Tibial nerve (tissue), 4 donors: Measurements from ENCODE around the gene UBR4. TPM values are rescaled to one million over a fixed set of nuclear protein-coding genes. Genes with fewer than 3 reads are reported as not detected.

Experiments used
- DNase-seq, 2 donors: peaks; one replicate each; pipeline ENCODE4 v3.0.0-alpha.2; 2019; ENCODE audit warnings: low spot score in 2 of 2
- H3K27ac ChIP-seq, 4 donors: fragments of 200-600 bp; sonication (generic) in 3 of 4; one replicate each; pipeline ENCODE4 v1.5.1; 2017 to 2019; ENCODE audit warnings: mild to moderate bottlenecking in 1 of 4
- H3K27me3 ChIP-seq, 2 donors: fragments of 200-600 bp; sonication (generic) in 1 of 2; one replicate each; pipeline versions ENCODE4 v1.5.1 to v1.6.0; 2017 to 2019
- H3K36me3 ChIP-seq, 3 donors: fragments of 200-600 bp; sonication (generic); one replicate each; pipeline ENCODE4 v1.5.1; 2018 to 2019
- H3K4me1 ChIP-seq, 4 donors: fragments of 200-600 bp; sonication (generic) in 3 of 4; one replicate each; pipeline ENCODE4 v1.5.1; 2017 to 2019
- H3K4me3 ChIP-seq, 4 donors: fragments of 200-600 bp; sonication (generic) in 3 of 4; one replicate each; pipeline ENCODE4 v1.5.1; 2017 to 2019; ENCODE audit warnings: mild to moderate bottlenecking in 1 of 4, moderate library complexity in 1 of 4
- H3K9me3 ChIP-seq, 4 donors: fragments of 200-600 bp; sonication (generic) in 3 of 4; one replicate each; pipeline ENCODE4 v1.5.1; 2017 to 2019
- EP300 ChIP-seq, 2 donors: sonication (generic); formaldehyde crosslinking; IDR thresholded peaks; one replicate each; pipeline ENCODE4 v1.6.1; 2017; ENCODE audit warnings: antibody characterized with exemption in 2 of 2, mild to moderate bottlenecking in 1 of 2
- POLR2A ChIP-seq, 2 donors: fragments of 450-650 bp; IDR thresholded peaks; one replicate each; pipeline ENCODE4 v1.6.1; 2017; ENCODE audit warnings: antibody characterized with exemption in 2 of 2, mild to moderate bottlenecking in 2 of 2, moderate library complexity in 2 of 2
- WGBS, 2 donors: methylation state at CpG; one replicate each; pipeline ENCODE4 v1.1.5; 2018; 5-methylcytosine and 5-hydroxymethylcytosine counted together
- total RNA-seq, 4 donors: library from RNA; depleted of rRNA; stranded (reverse); fragments of >200 nt; gene quantifications; one replicate each; pipeline ENCODE4 v1.1.0, GENCODE V29; 2016
- TF ChIP-seq, protein P1 (sequence below), 5 experiments: fragments of 200-600 bp in 3 of 5; fragments of 450-650 bp in 2 of 5; sonication (generic) in 3 of 5; IDR thresholded peaks; one replicate each; pipeline ENCODE4 v1.5.1; 2016 to 2019; ENCODE audit warnings: antibody characterized with exemption in 5 of 5, mild to moderate bottlenecking in 3 of 5, moderate library complexity in 2 of 5

UBR4 gene
- total RNA-seq, 4 donors from 2014 or later = 107 to 190 (median 142) TPM

DNA sequence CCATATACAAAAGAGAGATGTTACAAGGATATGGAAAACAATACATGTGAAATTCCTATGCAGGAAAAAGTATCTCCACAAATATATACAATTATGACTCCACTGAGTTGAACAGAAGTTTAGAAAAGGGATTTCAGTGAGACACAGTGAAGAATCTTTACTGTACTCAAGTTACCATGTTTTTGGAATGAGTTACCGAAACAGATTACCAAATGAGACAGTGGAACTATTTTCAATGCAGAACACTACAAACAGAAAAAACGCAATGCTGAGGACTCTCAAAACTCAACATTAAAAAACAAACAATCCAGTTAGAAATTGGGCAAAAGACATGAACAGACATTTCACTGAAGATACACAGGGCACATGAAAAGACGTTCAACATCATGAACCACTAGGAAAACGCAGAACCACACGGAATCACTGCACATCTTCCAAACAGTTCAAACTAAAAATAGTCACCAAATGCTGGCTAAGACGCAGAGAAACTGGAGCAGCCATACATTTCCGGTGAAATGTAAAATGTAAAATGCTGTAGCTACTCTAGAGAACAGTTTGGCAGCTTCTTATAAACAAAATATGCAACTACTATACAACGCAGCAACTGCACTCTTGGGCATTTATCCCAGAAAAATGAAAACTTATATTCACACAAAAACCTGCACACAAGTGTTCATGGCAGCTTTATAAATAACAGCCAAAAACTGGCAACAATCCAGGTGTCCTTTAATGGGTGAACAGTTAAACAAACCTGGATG, 118.7 kb downstream of the UBR4 start:
- no peak for TF ChIP-seq POLR2A (IDR thresholded peaks at IDR 0.05)
- TF ChIP-seq, protein P1, sequence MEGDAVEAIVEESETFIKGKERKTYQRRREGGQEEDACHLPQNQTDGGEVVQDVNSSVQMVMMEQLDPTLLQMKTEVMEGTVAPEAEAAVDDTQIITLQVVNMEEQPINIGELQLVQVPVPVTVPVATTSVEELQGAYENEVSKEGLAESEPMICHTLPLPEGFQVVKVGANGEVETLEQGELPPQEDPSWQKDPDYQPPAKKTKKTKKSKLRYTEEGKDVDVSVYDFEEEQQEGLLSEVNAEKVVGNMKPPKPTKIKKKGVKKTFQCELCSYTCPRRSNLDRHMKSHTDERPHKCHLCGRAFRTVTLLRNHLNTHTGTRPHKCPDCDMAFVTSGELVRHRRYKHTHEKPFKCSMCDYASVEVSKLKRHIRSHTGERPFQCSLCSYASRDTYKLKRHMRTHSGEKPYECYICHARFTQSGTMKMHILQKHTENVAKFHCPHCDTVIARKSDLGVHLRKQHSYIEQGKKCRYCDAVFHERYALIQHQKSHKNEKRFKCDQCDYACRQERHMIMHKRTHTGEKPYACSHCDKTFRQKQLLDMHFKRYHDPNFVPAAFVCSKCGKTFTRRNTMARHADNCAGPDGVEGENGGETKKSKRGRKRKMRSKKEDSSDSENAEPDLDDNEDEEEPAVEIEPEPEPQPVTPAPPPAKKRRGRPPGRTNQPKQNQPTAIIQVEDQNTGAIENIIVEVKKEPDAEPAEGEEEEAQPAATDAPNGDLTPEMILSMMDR (IDR thresholded peaks at IDR 0.05) = no peak
- no peak for TF ChIP-seq EP300 (IDR thresholded peaks at IDR 0.05)
- Histone ChIP-seq H3K4me1 (peaks cover 0 to 6% (median 0%) of the 10 kb centered on the region in 4 donors), H3K27ac (no peak overlapping the region), H3K27me3 (no peaks in the 10 kb centered on the region), H3K9me3 (no peaks in the 10 kb centered on the region), H3K36me3 (peaks cover 8 to 100% (median 55%) of the 10 kb centered on the region in 3 donors), H3K4me3 (no peak overlapping the region)
- 63 to 65% methylated on average over 8 of the region's 8 CpGs for WGBS, 2 donors
- no peak for DNase-seq

DNA sequence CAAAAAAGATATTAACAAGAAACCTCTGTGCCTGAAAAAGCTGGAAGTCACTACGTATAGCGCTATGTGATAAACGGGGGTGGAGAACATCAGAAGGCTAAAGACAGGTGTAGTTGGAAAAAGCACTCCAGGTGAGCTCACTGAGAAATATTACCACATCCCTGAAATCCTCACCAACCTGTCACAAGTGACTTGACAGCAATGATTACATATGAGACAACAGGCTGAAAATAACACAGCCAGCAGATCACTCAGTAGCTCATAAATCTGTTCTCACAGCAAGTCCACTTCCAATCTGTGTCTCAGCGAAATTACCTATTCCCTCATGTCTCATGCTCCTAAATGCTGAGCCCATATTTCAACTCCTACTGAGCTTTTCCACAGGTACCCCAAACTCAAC, 120.5 kb downstream of the UBR4 start:
- Histone ChIP-seq H3K4me1 (peaks cover 0 to 6% (median 0%) of the 10 kb centered on the region in 4 donors), H3K36me3 (peaks cover 6 to 100% (median 43%) of the 10 kb centered on the region in 3 donors), H3K9me3 (no peaks in the 10 kb centered on the region), H3K27ac (no peak overlapping the region), H3K27me3 (no peaks in the 10 kb centered on the region), H3K4me3 (no peak overlapping the region)
- no peak for TF ChIP-seq POLR2A (IDR thresholded peaks at IDR 0.05)
- TF ChIP-seq EP300 (IDR thresholded peaks at IDR 0.05) = no peak
- TF ChIP-seq, protein P1 (IDR thresholded peaks at IDR 0.05) = no peak
- 92 to 93% methylated on average over 4 of the region's 4 CpGs for WGBS, 2 donors
- no peak for DNase-seq

DNA sequence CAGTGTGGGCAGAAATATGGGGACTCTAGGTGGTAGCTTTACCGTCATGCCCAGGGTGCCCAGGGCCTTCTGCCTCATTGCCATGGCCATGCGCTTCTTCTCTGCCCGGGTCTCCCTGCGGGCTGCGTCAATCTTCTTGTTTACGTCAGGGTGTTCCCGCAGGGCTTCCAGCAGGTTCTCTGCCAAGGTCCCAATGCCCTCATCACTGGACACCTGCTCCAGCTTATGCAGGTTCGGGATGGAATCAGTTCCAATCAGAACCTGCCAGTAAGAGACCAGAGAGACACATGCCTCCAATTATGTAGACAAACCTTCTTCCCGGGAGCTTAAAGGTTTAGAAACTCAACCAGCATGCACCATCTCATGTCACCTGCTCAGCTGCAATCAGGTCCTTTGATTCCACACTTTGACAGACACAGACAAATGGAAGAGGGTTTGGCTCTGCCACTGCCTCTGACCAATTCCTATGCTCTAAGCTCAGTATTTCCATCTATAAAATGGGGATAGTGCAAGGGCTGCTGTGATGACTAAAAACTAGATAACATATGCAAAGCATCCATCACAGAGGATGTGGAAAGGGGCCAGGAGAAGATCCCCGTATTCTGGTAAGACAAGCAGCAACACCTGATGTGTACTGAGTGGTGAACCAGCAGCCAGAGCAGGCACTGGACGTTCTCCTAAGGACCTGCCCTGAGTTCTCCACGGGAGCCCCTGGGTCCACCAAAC, 121.2 kb downstream of the UBR4 start:
- Histone ChIP-seq H3K36me3 (peaks cover 6 to 100% (median 43%) of the 10 kb centered on the region in 3 donors), H3K9me3 (no peaks in the 10 kb centered on the region)

DNA sequence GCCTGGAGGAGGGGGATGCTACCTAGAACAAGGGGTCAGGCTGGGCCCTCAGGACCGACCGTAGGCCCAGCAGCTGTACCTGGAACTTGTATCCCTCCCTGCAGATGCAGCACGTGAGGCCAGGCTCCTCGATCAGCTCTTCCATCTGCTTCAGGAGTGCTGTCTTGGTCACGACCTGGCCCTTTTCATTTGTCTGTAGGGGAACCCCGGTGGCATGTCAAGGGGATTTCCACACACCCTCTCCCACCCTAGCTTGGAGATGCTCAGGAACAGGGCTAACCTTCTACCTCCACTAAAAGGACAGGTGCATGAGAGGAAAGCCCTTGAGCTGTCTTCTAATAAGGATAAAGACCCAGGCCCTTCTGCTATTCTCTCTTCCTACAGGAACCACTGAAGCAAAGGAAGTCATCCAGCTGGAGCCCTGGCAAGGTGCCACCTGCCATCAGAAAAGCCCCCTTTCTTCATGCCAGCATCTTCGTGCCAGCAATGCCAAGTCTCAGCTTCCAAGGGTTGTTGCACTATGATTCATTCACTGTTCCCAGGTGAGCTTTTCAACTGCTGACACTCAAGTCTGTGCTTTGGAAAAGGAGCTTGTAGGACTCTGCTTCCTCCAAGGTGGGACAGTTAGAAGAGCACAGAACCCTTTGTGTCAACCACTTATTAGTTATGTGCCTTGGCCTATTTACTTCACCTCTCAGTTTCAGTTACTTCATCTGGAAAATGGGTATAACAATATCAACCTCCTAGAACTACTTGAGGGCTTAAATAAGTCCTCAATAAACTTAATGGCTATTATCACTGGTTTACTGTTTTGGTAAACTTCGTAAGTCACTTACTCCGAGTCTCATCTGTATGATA, 122.1 kb downstream of the UBR4 start:
- peaks cover 0 to 6% (median 0%) of the 10 kb centered on the region in 4 donors for H3K4me1 ChIP-seq
- no peak overlapping the region for H3K4me3 ChIP-seq
- peaks cover 4 to 100% (median 38%) of the 10 kb centered on the region in 3 donors for H3K36me3 ChIP-seq
- TF ChIP-seq POLR2A (IDR thresholded peaks at IDR 0.05) = no peak
- TF ChIP-seq, protein P1 (IDR thresholded peaks at IDR 0.05) = no peak
- no peak for TF ChIP-seq EP300 (IDR thresholded peaks at IDR 0.05)
- H3K27ac ChIP-seq = no peak overlapping the region
- WGBS, 2 donors = 73 to 82% methylated on average over 9 of the region's 9 CpGs
- H3K9me3 ChIP-seq = no peaks in the 10 kb centered on the region
- H3K27me3 ChIP-seq = no peaks in the 10 kb centered on the region
- no peak for DNase-seq

More for the DNA sequence above, 121.2 kb downstream of the UBR4 start:
- no peaks in the 10 kb centered on the region for H3K27me3 ChIP-seq
- H3K4me3 ChIP-seq = no peak overlapping the region
- 93 to 95% methylated on average over 12 of the region's 12 CpGs for WGBS, 2 donors
- H3K27ac ChIP-seq = no peak overlapping the region
- H3K4me1 ChIP-seq = peaks cover 0 to 6% (median 0%) of the 10 kb centered on the region in 4 donors
- DNase-seq = no peak
- TF ChIP-seq POLR2A (IDR thresholded peaks at IDR 0.05) = no peak

DNA sequence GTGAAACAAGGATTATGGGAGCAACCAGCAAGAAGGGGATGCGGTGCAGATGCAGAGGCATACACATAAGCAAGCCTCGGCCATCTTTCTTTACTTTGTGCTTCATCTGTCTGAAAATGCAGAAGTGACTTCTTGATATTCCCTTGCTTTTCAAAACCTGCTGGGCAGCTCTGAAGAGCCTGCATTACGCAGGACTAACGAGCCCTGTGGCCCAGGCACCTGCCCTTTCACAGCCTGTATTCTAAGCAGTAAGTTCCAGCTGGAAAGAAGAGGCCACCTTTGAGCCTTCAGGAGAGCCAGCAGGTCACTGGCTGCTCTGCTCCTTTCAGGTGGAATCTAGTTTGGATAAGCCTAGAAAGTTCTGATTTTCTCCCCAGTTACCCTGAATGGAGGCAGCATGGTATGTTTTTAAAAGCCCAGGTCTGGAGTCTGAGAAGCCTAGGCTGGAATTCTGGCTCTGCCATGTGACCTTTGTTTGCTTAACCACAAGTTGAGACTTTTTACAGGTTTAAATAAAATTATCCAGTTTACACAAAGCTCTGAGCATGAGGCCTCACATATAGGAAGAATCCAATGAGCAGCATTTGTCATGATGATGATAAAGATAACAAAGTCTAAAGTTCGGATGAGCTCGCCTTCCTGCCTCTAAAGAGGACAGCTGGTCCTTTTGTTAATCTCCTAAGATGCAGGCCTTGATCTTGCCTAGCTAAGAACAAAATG, 122.9 kb downstream of the UBR4 start:
- peaks cover 0 to 100% (median 40%) of the 10 kb centered on the region in 3 donors for H3K36me3 ChIP-seq
- no peak overlapping the region for H3K27ac ChIP-seq
- H3K27me3 ChIP-seq = no peaks in the 10 kb centered on the region
- DNase-seq = no peak
- H3K9me3 ChIP-seq = no peaks in the 10 kb centered on the region
- H3K4me1 ChIP-seq = peaks cover 0 to 6% (median 0%) of the 10 kb centered on the region in 4 donors
- no peak overlapping the region for H3K4me3 ChIP-seq
- TF ChIP-seq POLR2A (IDR thresholded peaks at IDR 0.05) = no peak
- no peak for TF ChIP-seq EP300 (IDR thresholded peaks at IDR 0.05)
- TF ChIP-seq, protein P1 (IDR thresholded peaks at IDR 0.05) = no peak
- WGBS, 2 donors = 91 to 93% methylated on average over 6 of the region's 6 CpGs
